Measurements from ENCODE around the gene PROM2. TPM values are rescaled to one million over a fixed set of nuclear protein-coding genes. Genes with fewer than 3 reads are reported as not detected.

The PROM2 gene
- total RNA-seq, 2 experiments from 2014 or later, result 0.30 TPM; not detected in 1

DNA sequence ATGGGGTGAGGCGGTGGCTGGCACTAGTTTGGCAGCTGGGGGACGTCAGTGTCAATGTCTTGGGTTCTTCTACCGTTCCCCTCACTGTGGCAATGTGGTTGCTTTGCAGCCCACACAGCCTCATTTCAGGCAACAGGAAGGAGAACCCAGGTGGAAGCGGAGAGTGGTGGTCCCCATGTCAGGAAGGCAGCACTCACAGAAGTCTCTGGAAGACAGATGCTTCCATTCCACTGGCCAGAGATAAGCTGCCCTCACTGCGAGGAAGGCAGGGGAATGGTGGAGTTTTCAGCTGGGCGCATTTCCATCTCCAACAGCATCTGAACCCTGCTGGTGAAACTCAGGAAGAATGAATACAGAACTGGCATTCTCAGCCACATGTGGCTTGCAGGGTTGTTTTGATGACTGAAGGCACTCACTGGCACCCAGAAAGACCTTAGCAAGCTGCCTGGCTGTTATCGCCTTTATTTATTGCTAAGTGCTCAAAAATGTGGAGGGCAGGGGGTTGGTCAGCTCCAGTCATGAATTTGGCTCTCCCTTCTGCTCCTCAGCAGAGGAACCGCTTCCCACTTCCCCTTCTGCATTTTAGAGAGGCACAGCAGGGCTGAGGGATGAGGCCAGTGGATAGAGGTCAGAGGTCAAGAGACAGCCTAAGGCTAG lies 42.3 kb downstream of the PROM2 start:
- Mint-ChIP-seq H3K4me3 (no peak overlapping the region), H3K4me1 (no peaks in the 10 kb centered on the region), H3K9me3 (no peaks in the 10 kb centered on the region)

GRCh38 chr2:95317123-95317500 lies 42.9 kb downstream of the PROM2 start:
- Mint-ChIP-seq H3K36me3 (no peaks in the 10 kb centered on the region), H3K27ac (no peak overlapping the region), H3K4me3 (no peak overlapping the region), H3K9me3 (no peaks in the 10 kb centered on the region), H3K27me3 (no peaks in the 10 kb centered on the region), H3K4me1 (no peaks in the 10 kb centered on the region)
- DNase-seq, result no peak

More for the DNA sequence above, 42.3 kb downstream of the PROM2 start:
- H3K36me3 Mint-ChIP-seq, result no peaks in the 10 kb centered on the region
- H3K27me3 Mint-ChIP-seq, result no peaks in the 10 kb centered on the region
- no peak overlapping the region for H3K27ac Mint-ChIP-seq
- no peak for DNase-seq

GRCh38 chr2:95317665-95318425 lies 43.6 kb downstream of the PROM2 start:
- H3K27ac Mint-ChIP-seq, result no peak overlapping the region
- H3K27me3 Mint-ChIP-seq, result no peaks in the 10 kb centered on the region
- no peaks in the 10 kb centered on the region for H3K4me1 Mint-ChIP-seq
- no peak overlapping the region for H3K4me3 Mint-ChIP-seq
- DNase-seq, result no peak
- no peaks in the 10 kb centered on the region for H3K9me3 Mint-ChIP-seq
- H3K36me3 Mint-ChIP-seq, result no peaks in the 10 kb centered on the region

DNA sequence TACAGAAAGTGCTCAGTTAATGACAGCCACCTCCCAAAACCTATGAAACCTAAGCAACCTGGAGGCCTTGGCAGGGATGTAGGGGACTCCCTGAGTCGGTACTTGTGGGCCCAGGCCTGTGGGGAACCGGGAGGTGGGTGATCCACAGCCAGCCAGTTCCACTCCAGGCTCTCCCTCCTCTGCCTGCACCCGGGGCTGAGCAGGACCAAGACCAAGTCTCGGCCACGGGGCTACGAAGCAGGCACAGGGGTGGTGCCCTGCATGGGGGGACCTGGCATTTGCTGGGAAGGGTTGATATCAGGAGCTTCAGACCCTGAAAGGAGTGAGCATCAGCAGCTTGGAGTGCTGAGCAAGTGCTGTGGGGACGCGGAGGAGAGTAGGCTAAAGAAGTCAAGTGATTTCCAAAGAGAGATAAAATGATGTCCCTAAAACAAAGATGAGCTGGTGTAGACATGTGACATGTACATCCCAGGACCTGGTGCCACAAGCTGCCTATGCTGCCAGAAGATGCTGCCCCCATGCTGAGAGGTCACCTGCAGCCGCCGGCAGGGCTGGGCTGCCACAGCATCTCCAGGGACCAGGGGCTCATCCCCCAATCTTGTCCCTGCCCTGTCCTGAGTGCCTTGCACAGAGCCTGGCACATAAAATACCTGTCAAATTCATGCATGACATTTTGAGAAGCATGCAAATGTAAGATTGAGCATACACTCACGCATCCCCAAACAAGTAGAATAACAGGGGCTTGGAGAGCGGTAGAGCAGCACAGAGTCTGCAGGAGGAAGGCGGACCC lies 44.4 kb downstream of the PROM2 start:
- Mint-ChIP-seq H3K4me1 (no peaks in the 10 kb centered on the region), H3K27me3 (no peaks in the 10 kb centered on the region), H3K9me3 (no peaks in the 10 kb centered on the region)

DNA sequence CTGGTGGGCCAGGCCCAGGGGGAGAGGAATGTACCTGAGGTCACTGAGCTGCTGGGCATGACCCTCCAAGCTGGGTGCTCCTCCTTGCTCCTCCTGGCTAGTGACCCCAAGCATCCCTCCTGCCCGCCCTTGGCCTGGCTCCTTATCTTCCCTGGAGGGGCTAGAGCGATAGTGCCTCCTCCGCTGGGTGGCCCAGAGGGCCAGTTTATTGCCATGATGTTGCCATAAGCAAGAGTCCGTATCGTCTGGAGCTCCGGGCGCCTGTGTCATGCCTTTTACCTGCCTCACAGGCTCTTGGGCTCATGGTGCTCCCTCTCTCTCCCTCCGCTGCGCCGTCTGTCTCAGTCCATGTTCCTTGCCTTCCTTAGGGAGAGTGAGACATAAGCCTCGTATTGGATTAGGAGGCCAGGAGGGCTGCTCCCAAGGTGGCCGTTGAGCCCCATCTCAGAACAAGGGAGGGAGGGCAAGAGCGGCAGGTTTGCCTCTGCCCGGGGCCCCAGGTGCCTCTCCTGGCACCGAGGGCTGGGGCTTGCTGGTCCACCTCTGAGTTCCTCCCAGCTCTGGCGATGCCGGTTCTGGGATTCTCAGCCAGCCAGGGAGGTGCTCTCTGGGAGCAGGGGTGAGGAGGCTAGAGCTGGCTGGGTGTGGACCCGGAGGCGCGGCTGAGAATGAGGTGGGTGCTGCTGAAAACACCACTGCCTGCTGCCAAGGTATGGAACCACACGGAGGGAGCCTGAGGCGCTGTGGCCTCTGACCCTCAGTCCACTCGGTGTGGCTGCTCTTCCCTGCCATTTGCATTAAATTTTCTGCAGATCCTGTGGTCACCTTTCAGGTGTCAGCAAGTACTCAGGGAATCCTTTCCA lies 45.5 kb downstream of the PROM2 start:
- H3K36me3 Mint-ChIP-seq, result no peaks in the 10 kb centered on the region
- no peaks in the 10 kb centered on the region for H3K9me3 Mint-ChIP-seq
- no peaks in the 10 kb centered on the region for H3K4me1 Mint-ChIP-seq
- no peak overlapping the region for H3K4me3 Mint-ChIP-seq
- H3K27ac Mint-ChIP-seq, result no peak overlapping the region
- no peaks in the 10 kb centered on the region for H3K27me3 Mint-ChIP-seq
- DNase-seq, result no peak

More for the DNA sequence above, 44.4 kb downstream of the PROM2 start:
- DNase-seq, result no peak
- Mint-ChIP-seq H3K27ac (no peak overlapping the region), H3K4me3 (no peak overlapping the region), H3K36me3 (no peaks in the 10 kb centered on the region)

GRCh38 chr2:95320344-95320712 lies 46.1 kb downstream of the PROM2 start:
- H3K4me1 Mint-ChIP-seq, result no peaks in the 10 kb centered on the region
- H3K9me3 Mint-ChIP-seq, result no peaks in the 10 kb centered on the region
- no peak for DNase-seq
- H3K4me3 Mint-ChIP-seq, result no peak overlapping the region
- no peak overlapping the region for H3K27ac Mint-ChIP-seq
- no peaks in the 10 kb centered on the region for H3K36me3 Mint-ChIP-seq
- no peaks in the 10 kb centered on the region for H3K27me3 Mint-ChIP-seq

GRCh38 chr2:95320986-95321767 lies 46.9 kb downstream of the PROM2 start:
- Mint-ChIP-seq H3K27ac (no peak overlapping the region), H3K9me3 (no peaks in the 10 kb centered on the region), H3K4me3 (no peak overlapping the region), H3K4me1 (no peaks in the 10 kb centered on the region), H3K36me3 (no peaks in the 10 kb centered on the region), H3K27me3 (no peaks in the 10 kb centered on the region)
- no peak for DNase-seq

DNA sequence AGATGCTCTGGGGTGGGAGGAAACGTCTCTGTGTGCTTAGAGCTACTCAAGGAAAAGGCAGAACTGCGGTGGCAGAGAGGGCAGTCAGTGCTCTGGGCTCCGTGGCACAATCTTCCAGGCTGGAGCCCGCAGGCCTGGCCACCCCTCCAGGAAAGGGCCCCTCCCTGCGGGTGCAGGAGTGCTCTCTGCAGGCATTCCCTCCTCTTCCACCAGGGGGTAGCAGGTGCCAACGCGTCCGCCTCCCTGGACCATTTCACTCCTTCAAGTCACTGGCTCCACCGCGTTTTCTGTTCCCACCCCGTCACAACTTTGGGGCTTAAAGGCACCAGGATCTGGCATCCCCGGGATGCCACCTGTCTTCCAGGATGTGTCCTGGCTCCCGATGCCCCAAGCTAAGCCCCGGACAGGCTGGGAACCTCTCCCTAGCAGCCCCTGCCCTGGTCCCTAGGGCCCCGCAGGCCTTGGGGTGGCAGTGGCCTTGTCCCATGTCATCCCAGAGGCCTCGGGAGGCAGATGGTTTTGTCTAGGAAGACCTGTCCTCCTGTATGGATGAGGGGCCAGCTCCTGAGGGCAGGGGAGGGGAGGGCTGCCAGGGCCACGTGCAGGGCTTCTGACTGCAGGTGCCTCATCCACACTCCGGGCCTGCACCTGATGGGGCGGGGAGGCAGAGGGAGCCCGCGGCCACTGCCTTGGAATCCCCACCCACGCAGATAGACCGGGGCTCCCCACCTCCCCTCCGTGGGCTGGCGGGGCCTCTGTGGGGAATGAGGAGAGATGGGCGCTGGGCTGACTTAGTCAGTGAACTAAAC lies 49.3 kb downstream of the PROM2 start:
- no peak overlapping the region for H3K27ac Mint-ChIP-seq
- H3K9me3 Mint-ChIP-seq, result no peaks in the 10 kb centered on the region
- H3K27me3 Mint-ChIP-seq, result no peaks in the 10 kb centered on the region
- no peak overlapping the region for H3K4me3 Mint-ChIP-seq
- H3K36me3 Mint-ChIP-seq, result no peaks in the 10 kb centered on the region
- DNase-seq, result peak; percentile 14
- no peaks in the 10 kb centered on the region for H3K4me1 Mint-ChIP-seq

DNA sequence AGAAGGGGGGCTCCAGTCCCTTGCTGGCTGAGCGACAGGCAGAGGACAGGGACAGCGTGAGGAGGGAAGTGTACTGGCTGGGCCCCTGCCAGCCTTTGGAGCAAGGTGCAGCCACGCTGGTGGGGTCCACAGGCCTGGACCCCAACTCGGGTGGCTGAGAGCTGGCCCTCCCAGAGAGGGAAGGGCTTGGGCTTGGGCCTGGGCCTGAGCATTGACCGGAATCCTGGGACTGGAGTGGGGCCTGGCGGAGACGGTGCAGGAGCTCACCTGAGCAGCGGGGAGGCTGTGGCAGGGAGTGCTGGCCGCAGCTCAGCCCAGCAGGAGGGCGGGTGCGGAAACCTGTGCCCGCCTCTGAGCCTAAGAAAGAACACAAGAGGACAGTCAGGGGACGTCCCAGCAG lies 50.8 kb downstream of the PROM2 start:
- DNase-seq, result no peak
- Mint-ChIP-seq H3K9me3 (no peaks in the 10 kb centered on the region), H3K27ac (no peak overlapping the region), H3K36me3 (no peaks in the 10 kb centered on the region), H3K4me3 (no peak overlapping the region), H3K27me3 (no peaks in the 10 kb centered on the region), H3K4me1 (no peaks in the 10 kb centered on the region)

GRCh38 chr2:95325590-95326432 lies 51.6 kb downstream of the PROM2 start:
- Mint-ChIP-seq H3K4me3 (no peak overlapping the region), H3K9me3 (no peaks in the 10 kb centered on the region), H3K27ac (no peak overlapping the region), H3K27me3 (no peaks in the 10 kb centered on the region), H3K36me3 (no peaks in the 10 kb centered on the region), H3K4me1 (no peaks in the 10 kb centered on the region)
- DNase-seq, result no peak

- DNase-seq, result no peak
- no peaks in the 10 kb centered on the region for H3K9me3 Mint-ChIP-seq
- H3K4me1 Mint-ChIP-seq, result no peaks in the 10 kb centered on the region
- no peaks in the 10 kb centered on the region for H3K27me3 Mint-ChIP-seq
- H3K36me3 Mint-ChIP-seq, result no peaks in the 10 kb centered on the region
- no peak overlapping the region for H3K27ac Mint-ChIP-seq
- no peak overlapping the region for H3K4me3 Mint-ChIP-seq
These were observed 52.3 kb downstream of the PROM2 start for GRCh38 chr2:95326433-95327140.

- H3K27ac Mint-ChIP-seq, result no peak overlapping the region
- no peak overlapping the region for H3K4me3 Mint-ChIP-seq
- H3K27me3 Mint-ChIP-seq, result no peaks in the 10 kb centered on the region
- no peaks in the 10 kb centered on the region for H3K4me1 Mint-ChIP-seq
- DNase-seq, result no peak
- H3K36me3 Mint-ChIP-seq, result no peaks in the 10 kb centered on the region
- H3K9me3 Mint-ChIP-seq, result no peaks in the 10 kb centered on the region
These were observed 53.6 kb downstream of the PROM2 start for GRCh38 chr2:95327861-95328260.
